ENCODE results near the gene ABCC2.

DNA sequence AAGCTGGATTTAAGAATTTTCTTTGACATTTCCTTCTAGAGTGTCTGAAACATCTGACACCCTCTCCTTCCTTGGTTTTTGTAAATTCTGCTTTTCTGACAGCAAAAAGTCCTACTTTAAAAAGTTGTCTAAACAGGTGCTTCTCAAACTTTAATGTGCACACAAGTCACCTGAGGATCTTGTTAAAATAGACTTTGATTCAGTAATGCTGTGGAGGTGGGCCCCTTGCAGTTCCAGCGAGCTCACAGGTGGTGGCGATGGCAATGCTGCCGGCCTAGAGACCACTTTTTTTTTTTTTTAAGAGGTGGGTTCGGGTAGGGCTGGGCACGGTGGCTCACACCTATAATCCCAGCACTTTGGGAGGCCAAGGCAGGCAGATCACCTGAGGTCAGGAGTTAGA is 77.1 kb downstream of the ABCC2 start:
- TF ChIP-seq SUZ12 (IDR thresholded peaks at IDR 0.05; ENCODE audit: extremely low read depth, insufficient read depth, insufficient read length) (no peak), ZNF274 (IDR thresholded peaks at IDR 0.05; ENCODE audit: low read depth, low read length) (no peak)

All from NT2/D1 (cell line).